GM12873 (cell line): ENCODE measurements around the gene WFIKKN2.

Experiments used
- TF ChIP-seq, protein P1 (sequence below): IDR thresholded peaks from 2 replicates; pipeline ENCODE4 v1.5.1; 2012; ENCODE audit warnings: low read depth, mild to moderate bottlenecking, moderate library complexity, low read length, control low read depth; ENCODE audit not compliant: insufficient read depth; ENCODE audit errors: missing control alignments

The WFIKKN2 gene

DNA sequence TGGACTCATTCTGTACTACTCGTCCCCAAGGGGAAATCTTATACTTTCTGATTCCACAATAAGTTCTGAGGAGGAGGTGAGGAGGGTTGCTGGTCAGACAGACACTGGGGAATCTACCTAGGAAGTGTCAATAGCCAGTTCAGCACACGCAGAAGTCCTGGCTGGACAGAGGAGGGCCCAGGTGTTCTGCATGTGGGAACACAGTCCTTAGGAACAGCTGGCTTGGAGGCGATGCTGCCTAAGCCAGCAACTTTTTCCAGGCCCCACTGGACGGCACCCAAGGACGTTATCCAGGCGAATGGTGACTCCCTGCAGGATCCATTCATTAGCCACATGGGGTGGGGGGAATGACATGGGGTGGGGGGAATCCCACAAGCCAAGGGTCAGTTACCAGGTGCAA is 29.9 kb upstream of the WFIKKN2 start:
- TF ChIP-seq, protein P1, sequence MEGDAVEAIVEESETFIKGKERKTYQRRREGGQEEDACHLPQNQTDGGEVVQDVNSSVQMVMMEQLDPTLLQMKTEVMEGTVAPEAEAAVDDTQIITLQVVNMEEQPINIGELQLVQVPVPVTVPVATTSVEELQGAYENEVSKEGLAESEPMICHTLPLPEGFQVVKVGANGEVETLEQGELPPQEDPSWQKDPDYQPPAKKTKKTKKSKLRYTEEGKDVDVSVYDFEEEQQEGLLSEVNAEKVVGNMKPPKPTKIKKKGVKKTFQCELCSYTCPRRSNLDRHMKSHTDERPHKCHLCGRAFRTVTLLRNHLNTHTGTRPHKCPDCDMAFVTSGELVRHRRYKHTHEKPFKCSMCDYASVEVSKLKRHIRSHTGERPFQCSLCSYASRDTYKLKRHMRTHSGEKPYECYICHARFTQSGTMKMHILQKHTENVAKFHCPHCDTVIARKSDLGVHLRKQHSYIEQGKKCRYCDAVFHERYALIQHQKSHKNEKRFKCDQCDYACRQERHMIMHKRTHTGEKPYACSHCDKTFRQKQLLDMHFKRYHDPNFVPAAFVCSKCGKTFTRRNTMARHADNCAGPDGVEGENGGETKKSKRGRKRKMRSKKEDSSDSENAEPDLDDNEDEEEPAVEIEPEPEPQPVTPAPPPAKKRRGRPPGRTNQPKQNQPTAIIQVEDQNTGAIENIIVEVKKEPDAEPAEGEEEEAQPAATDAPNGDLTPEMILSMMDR = no peak

DNA sequence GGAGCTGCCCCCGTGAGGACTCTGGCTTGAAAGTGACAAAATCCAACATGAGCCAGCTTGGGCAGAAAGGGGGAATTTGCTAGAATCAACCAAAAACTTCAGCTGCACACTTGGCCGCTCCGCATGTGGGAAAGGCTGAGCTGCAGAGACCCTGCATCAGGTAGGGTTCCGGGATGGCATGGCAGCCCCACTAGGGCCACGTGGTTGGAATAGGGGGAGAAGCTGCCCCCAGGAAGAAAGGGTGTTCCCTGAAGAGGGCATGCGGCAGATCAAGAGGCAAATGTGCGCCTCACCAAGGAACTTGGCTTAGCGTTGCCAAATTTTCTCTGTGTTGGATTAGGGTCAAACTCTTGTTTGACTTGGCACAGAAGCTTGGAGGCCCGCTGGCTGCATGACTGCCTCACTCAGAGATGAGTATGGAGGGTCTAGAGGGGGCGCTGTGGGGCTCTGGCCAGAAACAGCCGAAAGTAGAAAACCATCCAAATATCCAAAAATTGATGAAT is 29.2 kb upstream of the WFIKKN2 start:
- TF ChIP-seq, protein P1 = peak; percentile 21

DNA sequence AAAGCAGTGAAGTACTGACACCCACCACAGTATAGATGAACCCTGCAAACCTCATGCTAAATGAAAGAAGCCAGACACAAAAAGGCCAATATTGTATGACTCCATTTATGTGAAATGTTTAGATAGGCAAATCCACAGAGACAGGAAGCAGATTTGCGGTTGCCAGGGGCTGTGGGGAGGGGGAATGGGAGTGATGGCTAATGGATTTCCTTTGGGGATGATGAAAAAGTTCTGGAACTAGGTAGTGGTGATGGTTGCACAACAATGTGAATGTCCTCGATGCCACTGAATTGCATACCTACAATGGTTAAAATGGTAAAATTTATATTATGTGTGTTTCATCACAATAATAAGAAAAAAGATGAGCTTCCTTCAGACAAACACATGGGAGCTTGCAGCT is 28.4 kb upstream of the WFIKKN2 start:
- TF ChIP-seq, protein P1 = no peak

DNA sequence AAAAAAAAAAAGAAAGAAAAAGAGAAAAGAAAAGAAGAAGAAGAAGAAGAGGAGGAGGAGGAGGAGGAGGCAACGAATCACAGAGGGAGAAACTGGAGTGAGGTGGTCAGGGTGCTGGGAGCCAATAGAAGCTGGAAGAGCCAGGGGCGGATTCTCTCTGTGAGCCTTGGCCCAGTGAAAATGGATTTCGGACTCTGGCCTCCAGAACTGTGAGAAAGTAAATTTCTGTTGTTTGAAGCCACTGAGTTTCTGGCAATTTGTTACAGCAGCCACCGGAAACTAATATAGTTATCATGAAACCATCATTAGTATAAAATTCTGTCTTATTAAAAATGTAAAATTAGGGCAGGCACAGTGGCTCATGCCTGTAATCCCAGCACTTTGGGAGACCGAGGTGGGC is 27.7 kb upstream of the WFIKKN2 start:
- TF ChIP-seq, protein P1 = no peak

DNA sequence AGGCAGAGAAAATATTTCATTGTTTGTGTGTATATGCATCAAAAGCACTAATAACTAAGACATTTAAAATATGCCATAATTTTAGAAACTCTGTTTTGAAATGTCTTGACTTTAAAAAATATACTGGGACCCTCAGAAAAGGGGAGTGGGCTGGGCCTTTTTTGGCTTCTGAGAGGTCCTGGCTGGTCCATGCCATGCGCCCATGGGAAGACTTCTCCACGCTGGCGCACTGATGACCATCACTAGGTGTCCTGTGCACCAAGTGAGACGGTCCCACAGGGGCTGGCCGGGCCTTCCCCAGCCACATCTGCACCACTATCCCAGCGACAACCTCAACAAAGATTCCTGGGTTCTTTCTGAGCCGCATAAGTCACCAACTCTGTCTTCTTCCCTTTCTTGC is 27.0 kb upstream of the WFIKKN2 start:
- TF ChIP-seq, protein P1 = no peak

DNA sequence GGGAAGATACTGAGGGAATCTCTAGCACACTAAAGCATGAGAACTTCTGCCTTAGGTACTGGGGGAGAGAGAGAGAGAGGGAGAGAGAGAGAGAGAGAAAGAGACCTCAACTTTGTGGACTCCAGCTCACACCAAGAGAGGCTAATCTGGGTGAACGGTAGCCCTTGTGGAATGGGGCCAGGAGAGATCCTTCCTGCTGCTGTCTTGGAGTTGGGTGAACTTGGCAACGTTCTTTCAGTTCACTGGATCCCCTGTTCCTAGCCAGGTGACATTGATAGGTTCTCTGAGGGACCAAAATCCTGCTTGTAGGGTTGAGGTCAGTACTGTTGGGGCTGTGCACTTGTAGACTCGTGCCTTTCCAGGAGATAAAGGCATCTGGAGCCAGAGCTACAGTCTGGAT is 26.5 kb upstream of the WFIKKN2 start:
- TF ChIP-seq, protein P1 = no peak

DNA sequence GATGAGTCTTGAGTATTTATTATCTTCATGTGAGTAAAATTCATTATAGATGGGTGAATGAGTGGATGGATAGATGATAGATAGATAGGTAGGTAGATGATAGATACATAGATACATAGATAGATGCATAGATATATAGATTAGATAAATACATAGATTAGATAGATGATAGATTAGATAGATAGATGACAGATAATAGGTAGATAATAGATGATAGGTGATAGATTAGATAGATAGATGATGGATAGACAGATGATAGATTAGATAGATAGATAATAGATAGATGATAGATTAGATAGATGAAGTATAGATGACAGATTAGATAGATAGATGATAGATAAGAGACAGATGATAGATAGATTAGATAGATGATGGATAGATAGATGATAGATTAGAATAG is 21.8 kb upstream of the WFIKKN2 start:
- TF ChIP-seq, protein P1 = no peak
